GM23248 (cell line): Measurements from ENCODE around the gene SARDH. TPM values are rescaled to one million over a fixed set of nuclear protein-coding genes. Genes with fewer than 3 reads are reported as not detected.

ENCODE experiments used
- DNase-seq: peaks from one replicate; pipeline ENCODE4 v3.0.0-alpha.2; 2015
- H2AFZ ChIP-seq: fragments of 200-600 bp; sonication (generic); 2 replicates; pipeline ENCODE4 v1.6.1; 2016; ENCODE audit warnings: antibody characterized with exemption
- H3F3A ChIP-seq: fragments of 200-600 bp; sonication (generic); 2 replicates; pipeline ENCODE4 v1.6.1; 2016; ENCODE audit warnings: mild to moderate bottlenecking, antibody characterized with exemption, mixed run types; ENCODE audit not compliant: insufficient read depth
- H3K27ac ChIP-seq: fragments of 200-600 bp; sonication (generic); 2 replicates; pipeline ENCODE4 v1.5.1; 2016; ENCODE audit warnings: mild to moderate bottlenecking
- H3K27me3 ChIP-seq: fragments of 200-600 bp; sonication (generic); replicated peaks from 2 replicates; pipeline ENCODE4 v1.6.1; 2016; ENCODE audit warnings: mild to moderate bottlenecking; ENCODE audit not compliant: insufficient read depth
- H3K36me3 ChIP-seq: fragments of 200-600 bp; sonication (generic); 2 replicates; pipeline ENCODE4 v1.6.1; 2016; ENCODE audit warnings: low read depth, mild to moderate bottlenecking
- H3K4me1 ChIP-seq: fragments of 200-600 bp; sonication (generic); 2 replicates; pipeline ENCODE4 v1.6.1; 2016; ENCODE audit warnings: mild to moderate bottlenecking; ENCODE audit not compliant: insufficient read depth
- H3K4me2 ChIP-seq: fragments of 200-600 bp; sonication (generic); one replicate; pipeline ENCODE4 v1.6.1; 2016; ENCODE audit warnings: mild to moderate bottlenecking; ENCODE audit not compliant: unreplicated experiment
- H3K4me3 ChIP-seq: fragments of 200-600 bp; sonication (generic); 2 replicates; pipeline ENCODE4 v1.5.1; 2016; ENCODE audit warnings: mild to moderate bottlenecking
- H3K79me2 ChIP-seq: fragments of 200-600 bp; sonication (generic); 2 replicates; pipeline ENCODE4 v1.6.1; 2016; ENCODE audit warnings: mild to moderate bottlenecking; ENCODE audit not compliant: insufficient read depth
- H3K9ac ChIP-seq: fragments of 200-600 bp; sonication (generic); 2 replicates; pipeline ENCODE4 v1.6.1; 2016; ENCODE audit warnings: mild to moderate bottlenecking
- H3K9me2 ChIP-seq: fragments of 200-600 bp; sonication (generic); 2 replicates; pipeline ENCODE4 v1.6.1; 2016; ENCODE audit warnings: mixed run types, mild to moderate bottlenecking, moderate library complexity; ENCODE audit not compliant: insufficient read depth
- H3K9me3 ChIP-seq: fragments of 200-600 bp; sonication (generic); one replicate; pipeline ENCODE4 v1.6.1; 2017; ENCODE audit warnings: low read depth
- H4K20me1 ChIP-seq: fragments of 200-600 bp; sonication (generic); 2 replicates; pipeline ENCODE4 v1.6.0; 2016; ENCODE audit not compliant: insufficient read depth
- EZH2 ChIP-seq: fragments of 200-600 bp; sonication (generic); IDR thresholded peaks from 2 replicates; pipeline ENCODE4 v1.6.1; 2018; ENCODE audit warnings: antibody characterized with exemption, mild to moderate bottlenecking; ENCODE audit not compliant: insufficient read depth, poor library complexity, severe bottlenecking
- EZH2phosphoT487 ChIP-seq: fragments of 200-600 bp; sonication (generic); IDR thresholded peaks from 2 replicates; pipeline ENCODE4 v1.6.1; 2018; ENCODE audit warnings: antibody characterized with exemption, moderate library complexity, mild to moderate bottlenecking, low read depth; ENCODE audit not compliant: insufficient read depth
- WGBS, 2 experiments: methylation state at CpG; one replicate each; pipeline ENCODE4 v1.1.6; 2015 to 2017; ENCODE audit warnings: low lambda C conversion rate in 2 of 2, low coverage in 1 of 2; ENCODE audit errors: missing lambda C conversion rate in 2 of 2; 5-methylcytosine and 5-hydroxymethylcytosine counted together
- in situ Hi-C: fragments of 300-500 bp; cut with MboI; formaldehyde crosslinking; loops from 2 replicates; pipeline ENCODE4 v1.15.0; 2020
- polyA plus RNA-seq: library from polyadenylated mRNA; unstranded; fragments of >200 nt; fragmentation: Nextera tagmentation; extraction: Ambion mirVana; gene quantifications from 2 replicates; pipeline ENCODE4 v1.2.1, GENCODE V29; 2016
- total RNA-seq: library from RNA; depleted of rRNA; stranded (reverse); fragments of >200 nt; shearing (Covaris generic); gene quantifications from 2 replicates; pipeline ENCODE4 v1.2.3, GENCODE V29; 2014

SARDH gene
- total and polyA plus RNA-seq, 2 experiments from 2014 or later, result 0.16 to 2.4 TPM

DNA sequence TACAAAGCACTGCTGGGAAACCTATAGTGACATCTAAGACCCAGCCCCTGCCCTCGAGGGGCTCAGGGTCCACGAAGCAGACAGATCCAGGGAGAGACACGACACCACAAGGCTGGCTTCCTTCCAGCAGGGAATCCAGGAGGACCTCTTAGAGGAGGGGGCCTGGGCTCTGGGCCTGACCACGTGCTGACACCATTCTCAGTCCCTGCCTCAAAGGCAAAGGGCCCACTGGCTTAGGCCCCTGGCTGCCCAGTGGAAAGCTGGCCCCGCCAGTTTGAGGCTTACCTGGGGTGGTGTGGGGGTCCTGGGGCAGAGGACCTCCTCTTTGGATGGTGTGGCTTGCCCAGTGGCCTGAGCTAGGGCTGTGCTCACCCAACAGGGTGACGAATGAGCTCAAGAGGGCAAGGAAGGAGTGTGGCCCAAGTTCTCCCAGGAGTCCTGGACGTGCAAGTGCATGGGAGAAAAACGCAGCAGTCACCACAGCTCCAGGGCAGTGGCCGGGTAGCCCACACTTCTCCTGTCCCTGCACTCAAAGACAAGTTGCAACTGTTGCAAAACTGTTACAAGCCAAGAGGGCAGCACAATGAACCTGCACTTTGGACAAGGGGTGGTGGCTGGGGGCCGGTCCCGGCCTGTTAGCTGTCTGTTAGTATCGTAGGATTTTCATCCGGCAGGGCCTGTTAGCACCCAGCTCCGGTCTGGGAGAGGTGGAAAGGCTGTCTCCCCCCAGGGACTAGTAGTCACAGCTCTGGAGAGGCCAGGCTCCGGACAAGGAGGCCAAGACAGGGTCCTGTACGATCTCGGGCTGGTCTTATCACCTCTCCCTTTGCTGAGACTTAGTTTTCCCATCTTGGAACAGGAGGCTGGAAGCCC lies 1.5 kb upstream of the SARDH start:
- Histone ChIP-seq H3K4me1 (no peaks in the 10 kb centered on the region), H2AFZ (no peak overlapping the region), H3K36me3 (no peaks in the 10 kb centered on the region), H3K9me3 (no peaks in the 10 kb centered on the region), H3K27ac (no peak overlapping the region), H3K4me2 (no peak overlapping the region), H3K4me3 (no peak overlapping the region), H3F3A (no peaks in the 10 kb centered on the region), H3K27me3 (0 out of 2 replicates have a peak, but pooled peaks cover 23% of the 10 kb centered on the region), H3K9me2 (no peaks in the 10 kb centered on the region), H3K9ac (no peak overlapping the region), H3K79me2 (no peaks in the 10 kb centered on the region), H4K20me1 (no peaks in the 10 kb centered on the region)
- 61 to 62% methylated on average over 17 of the region's 17 CpGs for WGBS, 2 experiments
- DNase-seq, result no peak
- TF ChIP-seq EZH2phosphoT487, result no peak
- no peak for TF ChIP-seq EZH2
- in situ Hi-C loops, result no loop called here

DNA sequence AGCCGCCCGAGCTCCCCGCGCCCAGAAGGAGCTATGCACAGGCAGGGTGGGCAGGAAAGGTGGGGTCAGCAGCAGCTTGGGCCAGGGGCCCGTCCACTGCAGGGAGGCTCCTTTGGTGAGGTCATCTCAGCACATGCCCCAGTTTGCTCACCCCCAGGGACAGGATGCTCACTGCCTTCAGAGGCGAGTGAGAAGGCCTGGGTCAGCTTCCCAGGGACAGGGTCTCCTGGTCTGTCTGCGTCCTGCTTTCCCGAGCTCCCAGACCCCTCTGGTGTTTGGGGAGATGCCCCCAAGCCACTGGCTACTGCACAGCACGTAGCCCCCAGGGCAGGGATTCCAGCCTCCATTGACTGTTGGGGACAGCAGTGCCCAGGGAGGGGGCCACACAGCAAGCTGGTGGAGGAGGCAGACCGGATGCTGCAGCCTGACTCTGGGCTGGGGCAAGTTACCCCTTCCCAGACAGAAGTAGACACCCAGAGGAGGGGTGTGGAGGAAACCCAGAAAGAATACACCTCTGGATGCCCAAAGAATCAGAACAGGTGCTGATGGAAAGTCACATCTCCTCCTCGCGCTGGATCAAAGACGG lies 581 bp upstream of the SARDH start:
- Histone ChIP-seq H3F3A (no peaks in the 10 kb centered on the region), H3K36me3 (no peaks in the 10 kb centered on the region), H3K9me2 (no peaks in the 10 kb centered on the region), H3K4me2 (no peak overlapping the region), H3K79me2 (no peaks in the 10 kb centered on the region), H3K4me1 (no peaks in the 10 kb centered on the region), H3K9ac (no peak overlapping the region), H4K20me1 (no peaks in the 10 kb centered on the region), H3K27me3 (0 out of 2 replicates have a peak, but pooled peaks cover 17% of the 10 kb centered on the region), H3K9me3 (no peaks in the 10 kb centered on the region), H2AFZ (peak overlapping the region; percentile 71; the same call in 1 of the 2 replicates), H3K27ac (no peak overlapping the region), H3K4me3 (no peak overlapping the region)
- in situ Hi-C loops, result no loop called here
- no peak for DNase-seq
- TF ChIP-seq EZH2 (no peak), EZH2phosphoT487 (no peak)
- 57 to 59% methylated on average over 13 of the region's 13 CpGs for WGBS, 2 experiments

DNA sequence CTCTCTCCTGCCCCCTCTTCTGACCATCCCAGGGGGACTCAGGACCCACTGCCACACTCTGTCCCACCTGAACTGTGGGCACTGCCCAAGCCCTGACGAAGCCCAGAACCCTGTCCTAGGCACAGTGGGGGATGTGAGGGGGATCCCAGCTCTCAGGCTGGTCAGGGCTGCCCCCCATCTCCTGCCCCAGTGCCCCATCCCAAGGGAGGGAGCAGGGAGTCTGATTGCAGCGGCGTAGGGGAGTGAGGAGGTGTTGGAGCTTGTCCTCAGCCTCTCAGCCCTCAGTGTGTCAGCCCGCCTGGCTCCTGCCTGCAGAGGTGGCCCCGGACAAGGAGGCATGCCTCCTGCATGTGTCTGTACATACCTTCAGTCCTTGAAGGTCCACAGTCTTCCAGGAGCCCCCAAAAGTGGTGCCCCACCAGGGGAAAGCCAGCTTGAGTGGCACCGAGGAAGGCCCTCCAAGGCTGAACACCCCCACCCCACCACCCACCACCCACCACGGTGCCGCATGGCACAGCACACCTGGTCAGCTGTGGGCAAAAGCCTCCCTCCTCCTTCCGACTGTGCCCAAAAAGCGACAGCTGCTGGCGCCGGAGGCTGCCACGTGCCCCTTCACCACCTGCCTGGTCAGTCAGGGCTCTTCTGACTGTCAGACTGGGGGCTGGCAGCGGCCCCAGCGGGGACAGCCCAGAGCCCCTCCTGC lies 930 bp downstream of the SARDH start:
- no peak for DNase-seq
- Histone ChIP-seq H3F3A (no peaks in the 10 kb centered on the region), H3K9me2 (no peaks in the 10 kb centered on the region), H3K27ac (no peak overlapping the region), H3K4me1 (no peaks in the 10 kb centered on the region), H3K79me2 (no peaks in the 10 kb centered on the region), H3K4me2 (no peak overlapping the region), H4K20me1 (no peaks in the 10 kb centered on the region), H3K9ac (no peak overlapping the region), H3K27me3 (0 out of 2 replicates have a peak, but pooled peaks cover 12% of the 10 kb centered on the region), H2AFZ (no peak overlapping the region), H3K4me3 (no peak overlapping the region), H3K9me3 (no peaks in the 10 kb centered on the region), H3K36me3 (no peaks in the 10 kb centered on the region)
- in situ Hi-C loops, result no loop called here
- 61 to 67% methylated on average over 12 to 15 of the region's 15 CpGs for WGBS, 2 experiments
- TF ChIP-seq EZH2phosphoT487, result no peak
- TF ChIP-seq EZH2, result no peak

DNA sequence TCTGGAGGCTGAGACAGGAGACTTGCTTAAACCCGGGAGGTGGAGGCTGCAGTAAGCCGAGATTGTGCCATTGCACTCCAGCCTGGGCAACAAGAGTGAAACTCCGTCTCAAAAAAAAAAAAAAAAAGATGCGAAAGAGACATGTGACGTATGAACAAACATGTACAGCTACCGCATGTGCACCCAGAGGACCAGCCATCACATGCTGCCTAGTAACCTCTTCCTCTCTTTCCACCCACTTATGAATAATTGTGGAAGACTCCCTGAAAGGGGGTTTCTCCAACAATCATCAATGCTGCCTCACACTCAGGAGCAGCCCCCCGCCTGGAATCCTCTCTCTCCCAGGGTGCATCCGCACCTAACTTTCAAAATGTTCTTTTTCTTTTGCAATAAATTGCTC lies 2.2 kb downstream of the SARDH start:
- Histone ChIP-seq H3K27me3 (0 out of 2 replicates have a peak, but pooled peaks cover 11% of the 10 kb centered on the region), H3K4me1 (no peaks in the 10 kb centered on the region), H3K36me3 (no peaks in the 10 kb centered on the region), H4K20me1 (no peaks in the 10 kb centered on the region), H3K9me2 (no peaks in the 10 kb centered on the region), H3K9ac (no peak overlapping the region), H2AFZ (no peak overlapping the region), H3K4me2 (no peak overlapping the region), H3K4me3 (no peak overlapping the region), H3K9me3 (no peaks in the 10 kb centered on the region), H3F3A (no peaks in the 10 kb centered on the region), H3K79me2 (no peaks in the 10 kb centered on the region), H3K27ac (no peak overlapping the region)
- 55 to 62% methylated on average over 7 to 8 of the region's 8 CpGs for WGBS, 2 experiments
- TF ChIP-seq EZH2phosphoT487 (no peak), EZH2 (no peak)
- in situ Hi-C loops, result no loop called here
- no peak for DNase-seq
